Ovary (tissue), 3 donors: ENCODE results near the gene RCSD1.

Experiments used
- CTCF ChIP-seq, 3 donors: fragments of 450-650 bp in 2 of 3; fragments of 200-600 bp in 1 of 3; IDR thresholded peaks; one replicate each; pipeline versions ENCODE4 v1.5.1 to v1.8.0; 2016 to 2022; ENCODE audit warnings: antibody characterized with exemption in 3 of 3, mild to moderate bottlenecking in 1 of 3
- EP300 ChIP-seq: sonication (generic); formaldehyde crosslinking; IDR thresholded peaks from one replicate; pipeline ENCODE4 v1.6.1; 2017; ENCODE audit warnings: antibody characterized with exemption
- POLR2A ChIP-seq: fragments of 450-650 bp; IDR thresholded peaks from one replicate; pipeline ENCODE4 v1.6.1; 2017; ENCODE audit warnings: antibody characterized with exemption, mild to moderate bottlenecking, moderate library complexity
- donor health status: DM: no; HTN: no; CAD: no.

DNA sequence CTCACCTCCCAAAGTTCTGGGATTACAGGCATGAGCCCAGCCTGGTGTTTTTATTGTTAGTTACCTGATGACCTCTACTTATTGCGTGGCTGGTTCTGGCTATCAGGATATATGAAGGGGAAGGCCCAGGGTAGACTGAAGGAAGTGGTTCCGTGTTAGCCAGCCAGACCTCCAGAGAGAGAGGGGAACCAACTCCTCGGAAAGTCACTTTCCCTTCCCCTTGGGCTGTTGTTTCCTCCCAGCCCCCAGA lies 2.5 kb upstream of the RCSD1 start:
- TF ChIP-seq CTCF (IDR thresholded peaks at IDR 0.05): no peak
- TF ChIP-seq EP300: no peak
- no peak for TF ChIP-seq POLR2A
